GM18870 (cell line): Measurements from ENCODE around the gene CLK1.
"Not testable (repeated sequence)": the region's sequence is repeated elsewhere in the genome, so short reads cannot be mapped to it uniquely, and the experiment has no call there.

Experiments used
- ATAC-seq: cut with Tn5 transposase; IDR thresholded peaks from one replicate; pipeline ENCODE4 v1.9.1; 2021; ENCODE audit warnings: moderate library complexity; ENCODE audit not compliant: unreplicated experiment

The CLK1 gene

GRCh38 chr2:200864176-200865034 is at the start of gene CLK1:
TSS of gene CLK1 (minus strand) at chr2:200864658. CDS start at chr2:200861862, 2,796 bp downstream.
- peak; percentile 64 for ATAC-seq

- ATAC-seq = no peak
Measured at GRCh38 chr2:200913654-200914053, 49.2 kb upstream of the CLK1 start.

GRCh38 chr2:200909958-200910357 is 45.5 kb upstream of the CLK1 start:
- ATAC-seq = no peak

- no peak for ATAC-seq
Measured at GRCh38 chr2:200905618-200906296, 41.3 kb upstream of the CLK1 start.

DNA sequence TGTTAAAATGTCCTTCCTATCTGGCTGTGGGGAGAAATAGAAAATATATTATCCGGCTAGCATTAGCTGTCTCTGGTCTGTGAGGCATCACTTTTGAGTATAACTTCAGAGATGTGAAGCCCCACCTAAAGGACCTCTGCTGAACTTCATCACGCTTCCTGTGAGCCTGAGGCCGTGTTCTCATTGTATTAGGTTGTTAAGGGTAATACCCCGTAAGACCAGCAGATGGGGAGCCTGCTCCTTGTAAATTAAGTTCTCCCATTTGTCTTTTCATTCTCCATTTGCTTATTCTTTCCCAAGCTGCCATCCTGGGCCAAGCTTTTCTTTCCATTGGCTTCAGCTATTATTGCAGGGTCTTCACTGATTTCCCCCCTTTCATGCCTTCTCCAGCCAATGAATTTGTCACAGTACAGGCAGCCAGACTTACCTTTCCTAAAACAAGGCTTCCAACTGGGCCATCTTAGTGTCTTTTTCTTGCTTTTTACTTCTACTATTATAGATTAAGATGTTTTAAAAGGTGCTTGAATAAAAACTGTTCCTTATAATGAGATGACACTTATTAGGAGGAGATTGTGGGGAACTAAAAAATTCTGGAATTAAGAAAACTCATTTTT is 37.1 kb upstream of the CLK1 start:
- ATAC-seq = peak; percentile 91

DNA sequence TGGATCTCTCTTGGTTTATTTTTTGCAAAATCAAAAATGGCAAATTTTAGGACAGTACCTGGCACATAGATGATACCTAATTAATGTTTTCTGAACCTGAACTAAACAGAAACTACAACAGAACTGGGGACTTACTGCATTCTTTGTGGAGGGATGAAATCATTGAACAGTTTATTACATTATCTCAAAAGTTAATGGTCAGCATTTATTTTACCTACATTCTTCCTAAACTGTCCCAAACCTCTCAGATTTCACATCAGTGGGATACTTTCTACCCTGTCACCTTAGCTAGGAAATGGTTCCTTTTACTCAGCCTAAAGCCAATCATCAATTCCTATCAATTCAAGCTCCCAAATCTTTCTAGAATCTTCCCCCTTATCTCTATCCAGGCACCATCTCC is 35.0 kb upstream of the CLK1 start:
- no peak for ATAC-seq

GRCh38 chr2:200888704-200889625 is 24.5 kb upstream of the CLK1 start, which contains the start of the genes NIF3L1 and PPIL3:
TSS of gene NIF3L1 (plus strand) at chr2:200889371. CDS start at chr2:200891944, 2,573 bp downstream.
TSS of gene PPIL3 (minus strand) at chr2:200889077. CDS start at chr2:200887615, 1,462 bp downstream.
- ATAC-seq = peak; percentile 86

GRCh38 chr2:200881715-200882249 is 17.3 kb upstream of the CLK1 start:
- not testable (repeated sequence) for ATAC-seq

DNA sequence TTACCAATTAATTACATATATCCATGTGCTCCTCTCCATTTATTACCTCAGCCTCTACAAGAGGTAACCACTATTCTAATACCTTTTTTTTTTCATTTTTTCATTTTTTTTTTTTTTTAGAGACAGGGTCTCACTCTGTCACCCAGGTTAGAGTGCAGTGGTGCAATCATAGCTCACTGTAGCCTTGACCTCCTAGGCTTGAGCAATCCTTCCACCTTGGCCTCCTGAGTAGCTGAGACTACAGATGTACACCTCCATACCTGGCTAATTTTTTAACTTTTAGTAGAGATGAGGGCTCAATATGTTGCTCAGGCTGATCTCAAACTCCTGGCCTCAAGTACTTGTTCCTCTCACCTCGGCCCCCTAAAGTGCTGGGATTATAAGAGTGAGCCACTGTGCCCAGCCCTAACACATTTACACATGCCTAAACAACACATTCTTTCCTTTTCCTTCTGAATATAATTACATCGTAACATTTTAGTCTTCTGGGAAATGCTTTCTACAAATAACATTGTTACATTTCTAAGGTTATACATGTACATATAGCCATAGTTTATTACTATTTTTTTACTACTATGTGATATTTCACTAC is 13.9 kb upstream of the CLK1 start:
- no peak for ATAC-seq

DNA sequence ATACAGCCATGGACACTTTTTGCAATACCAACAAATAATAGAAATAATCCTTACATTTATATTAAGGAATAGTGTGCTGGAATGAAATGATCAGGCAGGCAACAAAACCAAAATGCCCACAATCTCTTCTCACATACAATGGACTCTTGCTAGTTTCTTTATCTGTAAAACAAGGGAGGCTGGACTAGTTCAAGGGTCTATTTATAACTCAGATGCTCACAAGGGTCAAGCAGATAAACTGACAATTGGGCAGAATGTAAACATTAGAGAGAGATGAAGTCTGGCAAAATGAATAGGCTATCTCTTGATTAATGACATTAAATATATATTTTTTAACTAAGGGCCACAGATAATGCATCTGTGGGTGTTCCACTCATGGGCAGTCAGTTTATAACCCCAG is 13.0 kb upstream of the CLK1 start:
- ATAC-seq = no peak

DNA sequence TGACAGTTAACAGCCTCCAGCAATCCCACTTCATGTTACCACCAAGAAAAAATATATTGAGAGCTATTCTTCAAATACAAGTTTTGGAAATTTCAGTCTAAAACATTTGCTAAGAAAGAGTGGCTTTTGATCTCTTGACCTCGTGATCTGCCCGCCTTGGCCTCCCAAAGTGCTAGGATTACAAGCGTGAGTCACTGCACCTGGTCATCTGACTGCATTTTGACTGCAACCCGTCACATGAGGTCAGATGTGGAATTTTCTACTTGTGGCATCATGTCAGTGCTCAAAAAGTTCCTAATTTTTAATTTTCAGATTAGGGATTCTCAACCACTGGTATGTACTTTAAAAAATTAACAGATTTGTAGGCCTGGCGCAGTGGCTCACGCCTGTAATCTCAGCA is 9.1 kb upstream of the CLK1 start:
- ATAC-seq = no peak

- ATAC-seq = no peak
Measured at GRCh38 chr2:200871151-200871550, 6.7 kb upstream of the CLK1 start.

GRCh38 chr2:200869014-200869413 is 4.6 kb upstream of the CLK1 start:
- ATAC-seq = no peak

- peak; percentile 11 for ATAC-seq
Measured at GRCh38 chr2:200863782-200864175, 679 bp downstream of the CLK1 start.

DNA sequence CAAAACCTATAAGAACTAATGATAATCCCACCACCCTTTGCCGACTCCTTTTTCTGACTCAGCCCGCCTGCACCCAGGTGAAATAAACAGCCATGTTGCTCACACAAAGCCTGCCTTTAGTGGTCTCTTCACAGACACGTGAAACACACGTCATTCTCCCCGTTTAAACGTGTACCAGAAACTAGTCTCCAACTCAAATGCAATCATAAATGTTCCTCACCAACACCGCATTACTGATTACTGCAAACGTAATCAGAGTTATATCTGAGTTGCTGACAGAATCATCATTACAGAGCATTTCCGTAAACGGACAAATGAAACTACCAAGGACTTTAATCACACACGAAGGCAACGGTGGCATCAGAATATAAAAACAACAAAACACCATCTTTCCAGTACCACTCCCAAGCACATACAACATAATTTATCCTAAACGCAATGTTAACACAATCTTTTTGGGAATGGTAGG is 1.9 kb downstream of the CLK1 start:
- no peak for ATAC-seq

DNA sequence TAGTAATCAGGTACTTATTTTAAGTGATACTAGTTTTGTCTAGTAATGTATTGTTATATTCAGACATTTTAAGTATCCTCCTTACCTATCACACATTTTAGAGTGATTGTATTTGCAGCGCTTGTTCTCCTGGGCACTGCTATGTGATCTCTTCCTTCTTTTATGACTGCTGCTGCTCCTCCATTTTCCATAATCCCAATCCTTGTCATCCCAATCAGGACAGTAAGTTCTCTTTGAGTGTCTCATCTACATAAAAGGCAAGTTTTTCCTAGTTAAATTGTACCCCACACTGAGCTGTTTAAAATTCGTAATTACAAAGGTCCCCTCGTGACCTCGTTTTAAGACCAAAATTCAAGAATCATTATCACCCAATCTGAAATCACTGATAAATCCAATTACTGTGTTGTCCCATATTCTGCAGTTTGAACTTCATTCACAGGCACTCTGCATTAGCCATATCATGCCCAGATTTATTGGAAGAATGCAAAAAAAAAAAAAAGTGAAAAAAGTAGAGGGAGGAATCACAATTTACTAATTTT is 2.8 kb downstream of the CLK1 start:
- ATAC-seq = no peak

- no peak for ATAC-seq
Measured at GRCh38 chr2:200860092-200860795, 4.2 kb downstream of the CLK1 start.

DNA sequence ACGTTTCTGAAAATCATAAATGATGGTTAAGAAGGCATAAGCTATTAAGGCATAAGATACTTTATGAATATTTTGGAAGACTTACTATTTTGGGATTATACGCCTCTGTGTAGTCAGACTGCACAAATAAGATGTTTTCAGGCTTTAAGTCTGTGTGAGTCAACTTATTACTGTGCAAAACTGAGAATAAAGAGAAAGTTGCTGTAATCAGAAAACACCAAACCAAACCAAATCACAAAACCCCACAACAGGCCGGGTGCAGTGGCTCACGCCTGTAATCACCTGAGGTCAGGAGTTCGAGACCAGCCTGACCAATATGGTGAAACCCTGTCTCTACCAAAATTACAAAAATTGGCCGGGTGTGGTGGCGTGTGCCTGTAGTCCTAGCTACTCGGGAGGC is 7.7 kb downstream of the CLK1 start:
- ATAC-seq = no peak

- ATAC-seq = no peak
Measured at GRCh38 chr2:200852605-200853004, 11.9 kb downstream of the CLK1 start.
